NCI-H1048 (cell line): ENCODE data around the gene ITPR1.

ENCODE experiments used
- DNase-seq: peaks from one replicate; lab custom pipeline; 2025; lab: John Stamatoyannopoulos, UW

The ITPR1 gene

GRCh38 chr3:4855676-4856075 is 362.5 kb downstream of the ITPR1 start:
- DNase-seq, result no peak

DNA sequence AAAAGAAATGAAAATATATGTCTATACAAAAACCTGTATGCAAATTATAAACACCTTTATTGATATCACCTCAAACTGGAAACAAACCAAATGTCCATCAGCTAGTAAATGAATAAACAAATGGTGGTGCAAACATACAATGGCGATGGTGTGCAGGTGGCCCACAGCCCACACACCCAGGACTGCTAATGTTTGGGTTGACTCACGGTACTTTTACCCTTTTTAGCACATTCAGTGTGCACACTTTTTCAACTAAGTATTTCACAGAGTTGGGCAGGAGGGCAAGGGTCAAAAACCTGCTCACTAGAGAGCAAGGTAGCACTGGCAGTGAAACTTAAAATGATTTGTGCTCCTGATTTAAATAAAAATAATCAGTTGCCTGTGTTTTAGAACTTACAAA is 363.0 kb downstream of the ITPR1 start:
- DNase-seq, result no peak

GRCh38 chr3:4856564-4856963 is 363.4 kb downstream of the ITPR1 start:
- DNase-seq, result no peak

- no peak for DNase-seq
Observed at GRCh38 chr3:4856986-4857385, 363.8 kb downstream of the ITPR1 start.

DNA sequence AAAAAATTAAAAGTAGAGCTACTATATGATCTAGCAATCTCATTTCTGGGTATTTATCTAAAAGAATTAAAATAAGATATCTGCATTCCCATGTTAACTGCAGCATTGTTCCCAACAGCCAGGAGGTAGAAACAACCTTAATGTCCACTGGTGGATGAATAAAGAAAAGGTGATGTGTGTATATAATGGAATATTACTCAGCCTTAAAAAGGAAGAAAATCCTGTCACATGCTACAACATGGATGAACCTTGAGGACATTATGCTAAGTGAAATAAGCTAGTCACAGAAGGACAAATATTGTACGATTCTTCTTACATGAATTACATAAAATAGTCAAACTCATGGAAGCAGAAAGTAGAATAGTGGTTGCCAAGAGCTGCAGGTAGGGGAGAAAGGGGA is 366.6 kb downstream of the ITPR1 start:
- no peak for DNase-seq

GRCh38 chr3:4862973-4863372 is 369.8 kb downstream of the ITPR1 start:
- no peak for DNase-seq

DNA sequence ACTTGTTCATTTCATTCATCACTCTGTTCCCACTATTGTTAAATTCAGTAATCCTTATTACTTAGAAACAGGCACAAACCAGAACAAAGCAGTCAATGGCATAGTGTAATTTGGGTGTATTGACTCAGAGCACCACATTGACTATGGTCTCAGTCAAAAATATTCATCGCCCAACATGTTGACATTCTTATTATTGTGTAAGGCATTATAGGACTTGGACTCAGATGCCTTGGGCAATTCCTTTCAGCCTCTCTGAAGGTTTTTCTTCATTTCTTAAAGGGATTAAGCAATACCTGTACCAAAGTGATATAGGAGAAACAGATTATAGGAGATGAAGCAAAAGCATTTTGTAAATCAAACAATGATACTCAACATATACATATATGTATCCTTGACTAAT is 371.4 kb downstream of the ITPR1 start:
- no peak for DNase-seq

GRCh38 chr3:4865714-4866113 is 372.6 kb downstream of the ITPR1 start:
- no peak for DNase-seq

DNA sequence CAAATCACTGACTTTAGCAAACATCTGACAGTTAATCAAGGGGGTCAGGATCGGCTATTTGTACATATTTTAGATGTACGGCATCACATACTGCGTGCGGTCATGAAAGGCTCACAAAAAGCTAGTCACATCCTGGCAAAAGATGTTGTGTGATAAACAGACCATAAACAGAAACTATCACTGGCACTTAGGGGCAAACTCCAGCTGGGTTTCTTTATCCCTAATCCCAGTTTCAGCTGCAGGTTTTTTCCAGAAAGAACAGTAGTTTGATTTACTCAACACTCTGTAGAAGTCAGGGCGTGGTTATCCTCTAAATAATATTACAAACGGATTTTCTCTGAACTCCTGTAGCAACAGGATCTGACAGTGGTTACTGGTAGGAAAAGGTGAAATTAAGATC is 373.7 kb downstream of the ITPR1 start:
- no peak for DNase-seq

DNA sequence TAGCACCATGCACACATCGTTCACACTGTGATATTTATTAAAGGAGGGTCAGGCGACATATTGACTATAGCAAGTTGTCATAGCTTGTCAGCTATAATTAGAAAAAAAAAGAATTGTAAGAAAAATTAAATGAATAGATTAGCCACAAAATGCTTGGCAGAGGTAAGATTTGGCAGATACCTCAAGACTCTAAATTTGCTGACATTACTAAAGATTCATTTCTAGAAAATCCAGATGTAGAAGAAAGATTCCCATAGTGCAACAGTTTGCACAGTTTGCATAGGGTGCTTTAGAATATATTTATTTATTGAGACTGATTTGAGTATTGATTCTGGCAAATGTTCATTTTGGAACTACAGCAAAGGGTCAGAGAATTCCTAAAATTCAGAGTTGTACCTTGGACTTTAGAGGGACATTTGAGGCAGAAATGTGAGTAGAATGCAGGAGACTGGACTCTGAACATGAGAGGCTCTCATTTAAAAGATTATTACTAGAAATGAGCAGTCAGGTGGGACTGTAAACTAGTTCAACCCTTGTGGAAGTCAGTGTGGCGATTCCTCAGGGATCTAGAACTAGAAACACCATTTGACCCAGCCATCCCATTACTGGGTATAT is 384.1 kb downstream of the ITPR1 start:
- DNase-seq, result no peak

- DNase-seq, result no peak
Observed at GRCh38 chr3:4880850-4881249, 387.7 kb downstream of the ITPR1 start.

DNA sequence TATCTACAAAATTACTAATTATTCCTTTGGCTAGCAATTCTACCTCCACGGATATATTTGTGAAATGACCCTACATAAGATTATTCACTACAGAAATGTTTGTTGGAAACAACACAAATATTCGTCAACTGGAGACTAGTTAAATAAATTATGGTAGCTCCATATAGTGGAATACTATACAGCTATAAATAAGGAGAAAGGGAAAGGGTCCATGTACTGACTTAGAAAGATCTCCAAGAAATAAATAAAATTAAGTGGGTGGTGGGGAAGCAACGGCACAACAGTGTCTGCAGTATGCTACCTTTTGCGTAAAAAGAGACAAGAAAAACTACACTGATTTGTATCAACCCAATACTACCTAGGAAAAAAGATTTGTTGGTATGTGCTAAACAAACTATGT is 389.4 kb downstream of the ITPR1 start:
- no peak for DNase-seq

GRCh38 chr3:4883011-4883410 is 389.9 kb downstream of the ITPR1 start:
- DNase-seq, result no peak

DNA sequence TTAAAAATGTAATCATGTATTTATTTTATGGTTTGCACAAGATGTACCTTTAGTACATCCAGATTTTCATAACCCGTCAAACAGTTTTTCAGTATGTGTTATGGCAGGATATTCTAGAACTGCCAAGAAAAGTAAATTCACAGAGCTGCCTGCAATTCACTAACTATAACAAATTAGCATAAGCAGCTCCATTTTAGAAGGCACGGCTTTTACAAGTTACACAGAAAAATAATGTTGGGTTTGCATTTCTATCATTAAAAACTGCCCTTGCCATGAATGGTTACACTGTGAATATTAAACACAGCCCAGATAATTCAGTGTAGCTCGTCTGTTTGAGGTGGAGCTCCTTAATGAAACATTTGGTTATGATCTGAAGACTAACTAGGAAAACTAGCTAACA is 391.7 kb downstream of the ITPR1 start:
- no peak for DNase-seq

GRCh38 chr3:4885316-4885715 is 392.2 kb downstream of the ITPR1 start:
- no peak for DNase-seq

DNA sequence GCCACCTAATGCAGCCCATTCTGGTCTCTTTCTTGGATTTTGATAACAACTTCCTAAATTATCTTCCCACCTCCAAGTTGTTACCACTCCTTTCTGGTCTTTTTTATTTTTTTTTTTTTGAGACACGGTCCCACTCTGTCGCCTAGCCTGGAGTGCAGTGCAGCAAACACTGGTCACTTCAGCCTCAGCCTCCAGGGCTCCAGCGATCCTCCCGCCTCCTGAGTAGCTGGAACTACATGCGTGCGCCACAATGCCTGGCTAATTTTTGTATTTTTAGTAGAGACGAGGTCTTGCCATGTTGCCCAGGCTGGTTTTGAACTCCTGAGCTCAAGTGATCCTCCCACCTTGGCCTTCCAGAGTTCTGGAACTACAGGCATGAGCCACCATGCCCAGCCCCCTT is 393.3 kb downstream of the ITPR1 start:
- no peak for DNase-seq

- no peak for DNase-seq
Observed at GRCh38 chr3:4887177-4887576, 394.0 kb downstream of the ITPR1 start.

DNA sequence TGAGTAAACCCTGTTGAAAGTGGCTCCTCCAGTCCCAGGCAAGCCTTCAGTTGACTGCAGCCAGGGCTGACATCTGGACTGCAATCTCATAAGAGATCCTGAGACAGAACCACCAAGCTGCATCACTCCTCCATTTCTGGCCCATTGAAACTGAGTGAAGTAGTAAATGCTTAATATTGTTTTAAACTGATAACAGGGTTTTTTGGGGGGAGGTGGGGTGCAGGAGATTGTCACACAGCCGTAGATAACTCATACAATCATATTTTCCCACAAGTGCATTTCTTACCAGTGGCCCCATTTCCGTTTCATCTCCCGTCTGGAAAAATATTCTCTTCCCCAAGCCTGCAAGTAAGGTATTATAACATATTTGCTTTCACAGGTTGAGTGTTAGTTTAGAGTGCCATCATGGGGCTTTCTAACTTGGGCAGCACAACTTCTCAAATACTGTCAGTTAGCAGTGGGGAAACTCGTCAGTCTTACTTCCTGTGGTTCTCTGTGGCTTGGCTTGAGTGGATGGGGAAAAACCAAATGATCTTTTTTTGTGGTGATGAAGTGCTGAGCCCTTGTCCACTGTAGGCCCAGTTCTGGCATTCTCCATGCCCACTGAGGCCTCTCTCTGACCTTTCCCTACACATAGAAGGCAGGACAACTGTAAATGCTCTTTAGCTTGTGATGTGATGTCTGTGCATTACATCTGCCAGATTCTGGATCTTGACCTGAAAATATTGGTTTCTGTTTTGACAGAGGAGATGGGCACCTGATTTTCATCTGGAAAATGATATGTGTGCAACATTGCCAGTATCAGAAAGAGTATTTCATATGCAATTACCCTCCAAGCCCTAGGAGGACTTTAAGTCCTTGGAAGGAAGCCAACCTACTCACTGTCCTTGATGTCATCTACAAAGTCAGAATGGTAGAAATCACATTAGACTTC is 396.0 kb downstream of the ITPR1 start:
- no peak for DNase-seq

GRCh38 chr3:4889896-4890295 is 396.7 kb downstream of the ITPR1 start:
- no peak for DNase-seq

DNA sequence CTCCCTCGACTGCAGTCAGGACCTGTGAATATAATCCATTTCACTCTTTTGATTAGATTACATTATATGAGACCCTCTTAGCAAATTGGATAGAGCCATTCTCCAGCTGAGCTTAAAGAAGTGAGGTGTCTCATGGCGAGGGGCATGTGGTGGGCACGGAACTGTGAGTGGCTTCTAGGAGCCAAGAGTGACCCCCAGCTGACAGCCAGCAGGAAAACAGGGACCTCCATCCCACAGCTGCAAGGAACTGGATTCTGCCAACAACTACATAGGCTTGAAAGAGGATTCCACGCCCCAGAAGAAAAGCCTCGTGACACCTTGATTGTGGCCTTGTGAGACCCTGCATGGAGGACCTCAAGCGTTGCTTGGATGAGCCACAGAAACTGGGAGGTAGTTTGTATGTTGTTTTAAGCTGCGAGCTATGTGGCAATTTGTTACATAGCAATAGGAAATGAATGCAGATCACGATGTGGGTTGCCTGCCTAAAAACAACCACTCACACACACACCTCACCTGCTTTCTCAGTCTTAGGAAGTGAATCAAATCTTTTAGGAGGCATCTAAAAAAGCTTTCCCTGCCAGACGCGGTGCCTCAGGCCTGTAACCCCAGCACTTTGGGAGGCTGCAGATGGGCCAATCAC is 401.9 kb downstream of the ITPR1 start:
- no peak for DNase-seq

- no peak for DNase-seq
Observed at GRCh38 chr3:4895838-4896237, 402.7 kb downstream of the ITPR1 start.
